ENCODE data around the gene SEC24C.

DNA sequence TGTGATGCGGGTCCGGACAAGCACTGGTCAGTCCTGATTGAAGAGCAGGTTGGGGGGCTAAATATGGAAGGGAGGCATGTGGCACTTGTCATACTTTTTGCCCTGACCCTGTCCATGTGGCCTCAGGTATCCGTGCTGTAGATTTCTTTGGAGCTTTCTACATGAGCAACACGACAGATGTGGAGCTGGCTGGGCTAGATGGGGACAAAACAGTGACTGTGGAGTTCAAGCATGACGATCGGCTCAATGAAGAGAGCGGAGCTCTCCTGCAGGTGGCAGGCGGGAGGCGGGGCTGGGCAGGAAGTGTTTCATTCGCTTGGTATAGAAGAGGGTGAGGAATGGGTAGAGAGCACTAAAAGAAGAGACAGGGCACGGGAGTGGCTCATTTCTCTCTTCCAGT is 24.7 kb downstream of the SEC24C start:
- TF ChIP-seq, protein P1, sequence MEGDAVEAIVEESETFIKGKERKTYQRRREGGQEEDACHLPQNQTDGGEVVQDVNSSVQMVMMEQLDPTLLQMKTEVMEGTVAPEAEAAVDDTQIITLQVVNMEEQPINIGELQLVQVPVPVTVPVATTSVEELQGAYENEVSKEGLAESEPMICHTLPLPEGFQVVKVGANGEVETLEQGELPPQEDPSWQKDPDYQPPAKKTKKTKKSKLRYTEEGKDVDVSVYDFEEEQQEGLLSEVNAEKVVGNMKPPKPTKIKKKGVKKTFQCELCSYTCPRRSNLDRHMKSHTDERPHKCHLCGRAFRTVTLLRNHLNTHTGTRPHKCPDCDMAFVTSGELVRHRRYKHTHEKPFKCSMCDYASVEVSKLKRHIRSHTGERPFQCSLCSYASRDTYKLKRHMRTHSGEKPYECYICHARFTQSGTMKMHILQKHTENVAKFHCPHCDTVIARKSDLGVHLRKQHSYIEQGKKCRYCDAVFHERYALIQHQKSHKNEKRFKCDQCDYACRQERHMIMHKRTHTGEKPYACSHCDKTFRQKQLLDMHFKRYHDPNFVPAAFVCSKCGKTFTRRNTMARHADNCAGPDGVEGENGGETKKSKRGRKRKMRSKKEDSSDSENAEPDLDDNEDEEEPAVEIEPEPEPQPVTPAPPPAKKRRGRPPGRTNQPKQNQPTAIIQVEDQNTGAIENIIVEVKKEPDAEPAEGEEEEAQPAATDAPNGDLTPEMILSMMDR (IDR thresholded peaks at IDR 0.05), result no peak
- TF ChIP-seq EZH2 (IDR thresholded peaks at IDR 0.05), result no peak
- no peak for TF ChIP-seq EZH2phosphoT487 (IDR thresholded peaks at IDR 0.05)

Measured in neural progenitor cell (in vitro differentiated cells).